Fibroblast of lung (primary cell): ENCODE data around the gene SLC6A17.

ENCODE experiments used
- EZH2 ChIP-seq: IDR thresholded peaks from 2 replicates; pipeline ENCODE4 v1.5.1; 2012; ENCODE audit warnings: low read length, control low read depth, mild to moderate bottlenecking; ENCODE audit errors: missing control alignments
- TF ChIP-seq, protein P1 (sequence below), 2 donors: IDR thresholded peaks in 1 of 2; conservative IDR thresholded peaks in 1 of 2; 1 replicate in 1 of 2; 2 replicates in 1 of 2; pipeline ENCODE4 v1.5.1; 2011 to 2012; ENCODE audit warnings: low read length in 2 of 2, control low read depth in 1 of 2, inconsistent platforms in 1 of 2, low read depth in 1 of 2, mild to moderate bottlenecking in 1 of 2

DNA sequence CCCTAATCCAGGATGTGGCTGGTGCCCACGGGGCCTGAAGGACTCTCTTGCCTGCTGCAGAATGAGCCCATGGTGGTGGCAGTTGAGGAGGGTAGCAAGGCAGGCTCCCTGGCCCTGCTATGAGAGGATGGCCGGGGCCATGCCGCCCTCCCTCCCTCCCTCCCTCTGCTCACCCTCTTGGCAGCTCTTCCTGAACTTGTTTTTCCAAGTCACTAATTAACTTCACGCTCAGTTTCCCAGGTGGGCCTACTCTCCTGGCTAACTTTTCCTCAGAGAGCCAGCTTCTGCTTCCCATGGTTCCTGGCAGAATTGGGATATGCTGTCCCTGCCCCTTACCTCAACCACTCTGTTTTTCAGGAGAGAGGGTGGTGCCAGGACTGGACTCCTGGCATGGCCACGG lies 70.0 kb downstream of the SLC6A17 start:
- TF ChIP-seq, protein P1, sequence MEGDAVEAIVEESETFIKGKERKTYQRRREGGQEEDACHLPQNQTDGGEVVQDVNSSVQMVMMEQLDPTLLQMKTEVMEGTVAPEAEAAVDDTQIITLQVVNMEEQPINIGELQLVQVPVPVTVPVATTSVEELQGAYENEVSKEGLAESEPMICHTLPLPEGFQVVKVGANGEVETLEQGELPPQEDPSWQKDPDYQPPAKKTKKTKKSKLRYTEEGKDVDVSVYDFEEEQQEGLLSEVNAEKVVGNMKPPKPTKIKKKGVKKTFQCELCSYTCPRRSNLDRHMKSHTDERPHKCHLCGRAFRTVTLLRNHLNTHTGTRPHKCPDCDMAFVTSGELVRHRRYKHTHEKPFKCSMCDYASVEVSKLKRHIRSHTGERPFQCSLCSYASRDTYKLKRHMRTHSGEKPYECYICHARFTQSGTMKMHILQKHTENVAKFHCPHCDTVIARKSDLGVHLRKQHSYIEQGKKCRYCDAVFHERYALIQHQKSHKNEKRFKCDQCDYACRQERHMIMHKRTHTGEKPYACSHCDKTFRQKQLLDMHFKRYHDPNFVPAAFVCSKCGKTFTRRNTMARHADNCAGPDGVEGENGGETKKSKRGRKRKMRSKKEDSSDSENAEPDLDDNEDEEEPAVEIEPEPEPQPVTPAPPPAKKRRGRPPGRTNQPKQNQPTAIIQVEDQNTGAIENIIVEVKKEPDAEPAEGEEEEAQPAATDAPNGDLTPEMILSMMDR (conservative IDR thresholded peaks at IDR 0.05 in 1 of 2, IDR thresholded peaks at IDR 0.05 in 1 of 2; ENCODE audit: low read depth in 1 of 2, low read length in 2 of 2): no peak
- TF ChIP-seq EZH2: no peak
